Esophagus squamous epithelium (tissue), 5 donors: ENCODE results near the gene TAS2R60. TPM values are rescaled to one million over a fixed set of nuclear protein-coding genes. Genes with fewer than 3 reads are reported as not detected.
"Not testable (repeated sequence)": the region's sequence is repeated elsewhere in the genome, so short reads cannot be mapped to it uniquely, and the experiment has no call there.

Source experiments
- DNase-seq: peaks from one replicate; lab custom pipeline; 2025; lab: John Stamatoyannopoulos, UW
- H3K27ac ChIP-seq, 4 donors: fragments of 200-600 bp; sonication (generic); one replicate each; pipeline ENCODE4 v1.5.1; 2016 to 2019; ENCODE audit warnings: mild to moderate bottlenecking in 1 of 4
- H3K27me3 ChIP-seq, 4 donors: fragments of 200-600 bp; sonication (generic); 1 replicate in 3 of 4; 2 replicates in 1 of 4; pipeline versions ENCODE4 v1.5.1 to v1.6.0; 2017 to 2021; ENCODE audit warnings: antibody characterized with exemption in 1 of 4
- H3K36me3 ChIP-seq, 3 donors: fragments of 200-600 bp; sonication (generic); one replicate each; pipeline ENCODE4 v1.5.1; 2016 to 2019
- H3K4me1 ChIP-seq, 3 donors: fragments of 200-600 bp; sonication (generic); one replicate each; pipeline ENCODE4 v1.5.1; 2017 to 2019
- H3K4me3 ChIP-seq, 4 donors: fragments of 200-600 bp; sonication (generic); 1 replicate in 3 of 4; 2 replicates in 1 of 4; pipeline ENCODE4 v1.5.1; 2016 to 2019; ENCODE audit warnings: mild to moderate bottlenecking in 2 of 4, moderate library complexity in 1 of 4
- H3K9me3 ChIP-seq, 3 donors: fragments of 200-600 bp; sonication (generic); one replicate each; pipeline ENCODE4 v1.5.1; 2016 to 2019
- POLR2A ChIP-seq, 4 donors: fragments of 450-650 bp; IDR thresholded peaks; one replicate each; pipeline ENCODE4 v1.6.1; 2017; ENCODE audit warnings: antibody characterized with exemption in 4 of 4, mild to moderate bottlenecking in 4 of 4, moderate library complexity in 3 of 4
- WGBS, 2 donors: methylation state at CpG; one replicate each; pipeline ENCODE4 v1.1.5; 2018; 5-methylcytosine and 5-hydroxymethylcytosine counted together
- intact Hi-C: fragments of 100-400 bp; cut with DNase I; formaldehyde crosslinking; loops from one replicate; pipeline ENCODE4 v1.15.0; 2022
- total RNA-seq, 4 donors: library from RNA; depleted of rRNA; stranded (reverse); fragments of >200 nt; gene quantifications; one replicate each; pipeline ENCODE4 v1.1.0, GENCODE V29; 2016
- TF ChIP-seq, protein P1 (sequence below), 6 experiments: fragments of 450-650 bp in 4 of 6; fragments of 200-600 bp in 2 of 6; sonication (generic) in 2 of 6; IDR thresholded peaks; one replicate each; pipeline ENCODE4 v1.5.1; 2016 to 2019; ENCODE audit warnings: antibody characterized with exemption in 6 of 6, mild to moderate bottlenecking in 4 of 6, moderate library complexity in 4 of 6
- donor health status: DM: yes; HTN: yes; CAD: no.

The TAS2R60 gene
- total RNA-seq, 4 donors from 2014 or later, result not detected

DNA sequence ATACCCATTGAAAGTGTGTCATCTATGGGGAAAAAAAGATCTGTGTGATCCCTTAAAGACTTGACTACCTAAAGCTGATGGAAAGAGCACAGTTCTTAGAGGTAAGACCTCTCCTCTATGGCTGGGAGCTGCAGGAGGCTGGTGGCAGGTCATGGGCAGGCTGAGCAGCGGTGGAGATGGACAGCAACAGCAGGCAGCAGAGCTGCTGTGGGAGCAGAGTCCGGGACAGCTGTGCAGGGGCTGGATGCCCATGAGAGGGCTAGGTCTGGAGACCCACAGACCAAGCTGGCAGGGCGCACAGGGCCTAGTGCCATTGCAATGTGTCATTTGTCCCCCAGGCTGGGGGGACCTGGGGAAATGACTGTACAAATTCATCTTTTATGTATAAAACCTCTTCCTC, 21.2 kb upstream of the TAS2R60 start:
- intact Hi-C loops, result no loop called here
- no peak for DNase-seq
- Histone ChIP-seq H3K4me1 (peaks cover 0 to 21% (median 0%) of the 10 kb centered on the region in 3 donors), H3K4me3 (no peak overlapping the region), H3K27me3 (no peaks in the 10 kb centered on the region), H3K36me3 (no peaks in the 10 kb centered on the region), H3K9me3 (no peaks in the 10 kb centered on the region), H3K27ac (no peak overlapping the region)
- no peak for TF ChIP-seq POLR2A (IDR thresholded peaks at IDR 0.05)
- TF ChIP-seq, protein P1, sequence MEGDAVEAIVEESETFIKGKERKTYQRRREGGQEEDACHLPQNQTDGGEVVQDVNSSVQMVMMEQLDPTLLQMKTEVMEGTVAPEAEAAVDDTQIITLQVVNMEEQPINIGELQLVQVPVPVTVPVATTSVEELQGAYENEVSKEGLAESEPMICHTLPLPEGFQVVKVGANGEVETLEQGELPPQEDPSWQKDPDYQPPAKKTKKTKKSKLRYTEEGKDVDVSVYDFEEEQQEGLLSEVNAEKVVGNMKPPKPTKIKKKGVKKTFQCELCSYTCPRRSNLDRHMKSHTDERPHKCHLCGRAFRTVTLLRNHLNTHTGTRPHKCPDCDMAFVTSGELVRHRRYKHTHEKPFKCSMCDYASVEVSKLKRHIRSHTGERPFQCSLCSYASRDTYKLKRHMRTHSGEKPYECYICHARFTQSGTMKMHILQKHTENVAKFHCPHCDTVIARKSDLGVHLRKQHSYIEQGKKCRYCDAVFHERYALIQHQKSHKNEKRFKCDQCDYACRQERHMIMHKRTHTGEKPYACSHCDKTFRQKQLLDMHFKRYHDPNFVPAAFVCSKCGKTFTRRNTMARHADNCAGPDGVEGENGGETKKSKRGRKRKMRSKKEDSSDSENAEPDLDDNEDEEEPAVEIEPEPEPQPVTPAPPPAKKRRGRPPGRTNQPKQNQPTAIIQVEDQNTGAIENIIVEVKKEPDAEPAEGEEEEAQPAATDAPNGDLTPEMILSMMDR (IDR thresholded peaks at IDR 0.05), result no peak
- WGBS, 2 donors, result 89 to 100% methylated on average over 2 to 3 of the region's 3 CpGs

DNA sequence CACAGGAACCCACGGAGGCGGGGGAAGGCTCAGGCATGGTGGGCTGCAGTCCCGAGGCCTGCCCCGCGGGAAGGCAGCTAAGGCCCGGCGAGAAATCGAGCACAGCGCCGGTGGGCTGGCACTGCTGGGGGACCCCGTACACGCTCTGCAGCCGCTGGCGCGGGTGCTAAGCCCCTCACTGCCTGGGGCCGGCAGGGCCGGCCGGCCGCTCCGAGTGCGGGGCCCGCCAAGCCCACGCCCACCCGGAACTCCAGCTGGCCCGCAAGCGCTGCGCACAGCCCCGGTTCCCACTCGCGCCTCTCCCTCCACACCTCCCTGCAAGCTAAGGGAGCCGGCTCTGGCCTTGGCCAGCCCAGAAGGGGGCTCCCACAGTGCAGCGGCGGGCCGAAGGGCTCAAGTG, 18.8 kb upstream of the TAS2R60 start:
- H3K27ac ChIP-seq, intact Hi-C loops, H3K36me3 ChIP-seq, H3K27me3 ChIP-seq, H3K4me3 ChIP-seq, DNase-seq, H3K9me3 ChIP-seq: not testable (repeated sequence)
- H3K4me1 ChIP-seq, result peaks cover 0 to 17% (median 0%) of the 10 kb centered on the region in 3 donors
- 95% methylated on average over 4 of the region's 34 CpGs; no CpG with 5 or more reads in 1 of the 2 donors for WGBS, 2 donors

- WGBS, 2 donors, result 62 to 77% methylated on average over 2 of the region's 2 CpGs
Measured at GRCh38 chr7:143426479-143427142, 16.6 kb upstream of the TAS2R60 start.

DNA sequence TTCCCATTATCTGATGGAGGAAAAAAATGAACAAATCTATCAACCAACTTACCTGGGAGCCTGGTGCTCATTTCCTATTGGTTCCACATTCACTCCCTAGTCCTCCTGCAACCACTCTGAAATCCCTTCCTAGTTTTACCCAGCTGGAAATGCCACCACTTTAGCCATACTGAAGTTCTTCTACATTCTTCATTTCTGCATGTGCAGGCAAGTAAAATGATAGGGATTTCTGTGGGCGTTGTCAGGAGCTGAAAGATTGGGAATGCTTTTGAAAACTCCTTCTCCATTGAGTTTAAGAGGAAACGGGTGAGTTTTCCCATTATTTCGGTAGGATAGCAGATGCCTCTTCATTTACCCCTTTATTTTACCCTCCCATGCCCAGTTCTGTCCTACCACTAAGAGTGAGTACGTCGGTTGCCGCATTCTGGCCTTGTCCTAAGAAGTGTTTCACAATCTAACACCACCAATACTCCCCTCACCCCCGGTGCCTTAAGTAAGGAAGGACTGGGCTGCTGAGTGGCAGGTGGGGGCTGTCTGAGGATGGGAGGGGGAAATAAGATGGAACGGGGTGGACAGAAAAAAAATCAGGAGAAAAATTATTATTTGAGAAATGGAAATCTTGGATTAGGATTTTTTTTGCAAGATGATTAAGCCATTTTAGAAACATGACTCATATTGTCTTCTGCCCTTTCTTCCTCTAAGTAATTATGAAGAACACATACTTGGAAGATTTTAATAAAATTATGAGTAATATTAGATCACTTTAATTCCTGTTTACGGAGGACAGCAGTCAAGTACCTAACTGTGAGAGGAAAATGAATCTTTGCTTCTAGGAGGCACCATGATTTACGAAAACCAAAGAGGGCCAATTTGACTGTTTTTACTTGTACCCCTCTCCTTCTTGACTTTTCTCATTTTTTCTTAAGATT, 13.2 kb upstream of the TAS2R60 start:
- TF ChIP-seq, protein P1 (IDR thresholded peaks at IDR 0.05), result no peak
- TF ChIP-seq POLR2A (IDR thresholded peaks at IDR 0.05), result no peak
- 34 to 40% methylated on average over 10 of the region's 10 CpGs for whole genome bisulfite sequencing, 2 donors
- no peak for DNase-seq
- Histone ChIP-seq H3K9me3 (no peaks in the 10 kb centered on the region), H3K27ac (peak overlapping the region in 3 of 4 donors; percentile 31 to 57 (median 42)), H3K4me3 (no peak overlapping the region), H3K36me3 (no peaks in the 10 kb centered on the region), H3K4me1 (peaks cover 2 to 32% (median 9%) of the 10 kb centered on the region in 3 donors), H3K27me3 (no peaks in the 10 kb centered on the region)
- intact Hi-C loops, result no loop called here

More at GRCh38 chr7:143426479-143427142, 16.6 kb upstream of the TAS2R60 start:
- Histone ChIP-seq H3K36me3 (no peaks in the 10 kb centered on the region), H3K9me3 (no peaks in the 10 kb centered on the region), H3K27me3 (no peaks in the 10 kb centered on the region), H3K4me3 (no peak overlapping the region), H3K4me1 (peaks cover 0 to 20% (median 9%) of the 10 kb centered on the region in 3 donors), H3K27ac (no peak overlapping the region)
- TF ChIP-seq, protein P1 (IDR thresholded peaks at IDR 0.05), result no peak
- no peak for TF ChIP-seq POLR2A (IDR thresholded peaks at IDR 0.05)
- no peak for DNase-seq
- intact Hi-C loops, result no loop called here

- intact Hi-C loops, result no loop called here
- Histone ChIP-seq H3K9me3 (no peaks in the 10 kb centered on the region), H3K27me3 (no peaks in the 10 kb centered on the region), H3K27ac (no peak overlapping the region), H3K4me3 (no peak overlapping the region), H3K4me1 (peaks cover 8 to 40% (median 9%) of the 10 kb centered on the region in 3 donors), H3K36me3 (no peaks in the 10 kb centered on the region)
- TF ChIP-seq, protein P1 (IDR thresholded peaks at IDR 0.05), result no peak
- WGBS, 2 donors, result 75 to 81% methylated on average over 2 of the region's 2 CpGs
- DNase-seq, result no peak
Measured at GRCh38 chr7:143431109-143431508, 12.1 kb upstream of the TAS2R60 start.
